Stimulated activated CD4-positive, alpha-beta T cell treated with anti-CD3 and anti-CD28 coated beads, Interleukin-1b, Interleukin-23, amount 100 ng/mL, for 4 hours (primary cell): Measurements from ENCODE around the gene CEP170B.
"Not testable (repeated sequence)": the region's sequence is repeated elsewhere in the genome, so short reads cannot be mapped to it uniquely, and the experiment has no call there.

Source experiments
- DNase-seq, 2 donors: peaks; one replicate each; pipeline ENCODE4 v3.0.0-alpha.2; 2020; ENCODE audit warnings: low read depth in 2 of 2

The CEP170B gene

GRCh38 chr14:104931771-104932675 is 67.0 kb downstream of the CEP170B start:
- DNase-seq: no peak

GRCh38 chr14:104932676-104933631 is 67.9 kb downstream of the CEP170B start:
- peak; percentile 84 to 92 for DNase-seq

- no peak for DNase-seq
Measured at GRCh38 chr14:104933746-104934733, 69.0 kb downstream of the CEP170B start.

- DNase-seq: no peak
Measured at GRCh38 chr14:104935026-104935650, 70.1 kb downstream of the CEP170B start.

GRCh38 chr14:104935955-104936354 is 70.9 kb downstream of the CEP170B start:
- DNase-seq: no peak

- DNase-seq: no peak
Measured at GRCh38 chr14:104936361-104937155, 71.5 kb downstream of the CEP170B start.

GRCh38 chr14:104937161-104937560 is 72.1 kb downstream of the CEP170B start:
- DNase-seq: no peak

GRCh38 chr14:104937694-104938365 is 72.8 kb downstream of the CEP170B start:
- DNase-seq: no peak

- DNase-seq: no peak
Measured at GRCh38 chr14:104938436-104938835, 73.4 kb downstream of the CEP170B start.

- DNase-seq: no peak
Measured at GRCh38 chr14:104938960-104939359, 73.9 kb downstream of the CEP170B start.

GRCh38 chr14:104939666-104940410 is 74.8 kb downstream of the CEP170B start:
- DNase-seq: no peak

GRCh38 chr14:104940526-104941150 is 75.6 kb downstream of the CEP170B start:
- DNase-seq: no peak

- no peak for DNase-seq
Measured at GRCh38 chr14:104941508-104942365, 76.7 kb downstream of the CEP170B start.

- no peak for DNase-seq
Measured at GRCh38 chr14:104942586-104942985, 77.5 kb downstream of the CEP170B start.

GRCh38 chr14:104943216-104944015 is 78.3 kb downstream of the CEP170B start:
- DNase-seq: not testable (repeated sequence)

GRCh38 chr14:104944016-104944308 is 78.9 kb downstream of the CEP170B start:
- DNase-seq: not testable (repeated sequence)
